Neural crest cell (in vitro differentiated cells): ENCODE results near the gene MORC4. TPM values are rescaled to one million over a fixed set of nuclear protein-coding genes. Genes with fewer than 3 reads are reported as not detected.
A peak's percentile ranks its signal among the peaks of the same experiment; 100 is the strongest.

ENCODE experiments used
- DNase-seq: peaks from one replicate; pipeline ENCODE4 v3.0.0; 2021; ENCODE audit warnings: low read depth, mixed read lengths, low spot score
- H3K27ac Mint-ChIP-seq: one replicate; pipeline ENCODE4 v1.8.0; 2021; ENCODE audit warnings: mild to moderate bottlenecking, mixed read lengths; ENCODE audit not compliant: unreplicated experiment
- H3K27me3 Mint-ChIP-seq: 2 replicates; pipeline ENCODE4 v1.8.0; 2021; ENCODE audit warnings: low read depth, mild to moderate bottlenecking, mixed read lengths
- H3K36me3 Mint-ChIP-seq: 2 replicates; pipeline ENCODE4 v1.8.0; 2021; ENCODE audit warnings: low read depth, mild to moderate bottlenecking, mixed read lengths
- H3K4me1 Mint-ChIP-seq: 2 replicates; pipeline ENCODE4 v1.8.0; 2021; ENCODE audit warnings: mixed read lengths
- H3K4me3 Mint-ChIP-seq: one replicate; pipeline ENCODE4 v1.8.0; 2021; ENCODE audit warnings: mild to moderate bottlenecking, mixed read lengths
- H3K9me3 Mint-ChIP-seq: 2 replicates; pipeline ENCODE4 v1.8.0; 2021; ENCODE audit warnings: mixed read lengths
- total RNA-seq: library from RNA; stranded (reverse); gene quantifications from 2 replicates; pipeline ENCODE4 v1.2.1, GENCODE V29; 2021
- TF ChIP-seq, protein P1 (sequence below): fragments of 200-600 bp; sonication (generic); conservative IDR thresholded peaks from 2 replicates; pipeline ENCODE4 v1.5.0; 2021; ENCODE audit warnings: antibody characterized with exemption, mild to moderate bottlenecking

The MORC4 gene
- total RNA-seq, 1 donor from 2014 or later: 10.1 TPM

DNA sequence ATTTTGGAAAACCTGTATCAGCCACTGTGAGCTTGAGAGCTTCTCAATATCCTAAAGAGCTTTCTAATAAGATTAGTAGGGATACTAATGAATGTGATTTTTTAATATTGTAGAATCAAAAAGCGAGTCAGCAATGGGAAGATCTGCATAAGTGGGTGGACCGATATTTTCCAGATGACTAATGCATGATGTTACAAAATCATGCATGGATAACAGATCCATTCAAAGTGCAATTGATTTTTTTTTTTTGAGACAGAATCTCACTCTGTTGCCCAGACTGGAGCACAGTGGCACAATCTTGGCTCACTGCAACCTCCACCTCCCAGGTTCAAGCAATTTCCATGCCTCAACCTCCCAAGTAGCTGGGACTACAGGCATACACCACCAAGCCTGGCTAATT is 87.1 kb downstream of the MORC4 start:
- Mint-ChIP-seq H3K4me3 (no peak overlapping the region), H3K27ac (no peak overlapping the region), H3K4me1 (no peaks in the 10 kb centered on the region), H3K36me3 (no peaks in the 10 kb centered on the region), H3K9me3 (peaks cover 15% of the 10 kb centered on the region), H3K27me3 (no peaks in the 10 kb centered on the region)
- TF ChIP-seq, protein P1, sequence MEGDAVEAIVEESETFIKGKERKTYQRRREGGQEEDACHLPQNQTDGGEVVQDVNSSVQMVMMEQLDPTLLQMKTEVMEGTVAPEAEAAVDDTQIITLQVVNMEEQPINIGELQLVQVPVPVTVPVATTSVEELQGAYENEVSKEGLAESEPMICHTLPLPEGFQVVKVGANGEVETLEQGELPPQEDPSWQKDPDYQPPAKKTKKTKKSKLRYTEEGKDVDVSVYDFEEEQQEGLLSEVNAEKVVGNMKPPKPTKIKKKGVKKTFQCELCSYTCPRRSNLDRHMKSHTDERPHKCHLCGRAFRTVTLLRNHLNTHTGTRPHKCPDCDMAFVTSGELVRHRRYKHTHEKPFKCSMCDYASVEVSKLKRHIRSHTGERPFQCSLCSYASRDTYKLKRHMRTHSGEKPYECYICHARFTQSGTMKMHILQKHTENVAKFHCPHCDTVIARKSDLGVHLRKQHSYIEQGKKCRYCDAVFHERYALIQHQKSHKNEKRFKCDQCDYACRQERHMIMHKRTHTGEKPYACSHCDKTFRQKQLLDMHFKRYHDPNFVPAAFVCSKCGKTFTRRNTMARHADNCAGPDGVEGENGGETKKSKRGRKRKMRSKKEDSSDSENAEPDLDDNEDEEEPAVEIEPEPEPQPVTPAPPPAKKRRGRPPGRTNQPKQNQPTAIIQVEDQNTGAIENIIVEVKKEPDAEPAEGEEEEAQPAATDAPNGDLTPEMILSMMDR: no peak
- no peak for DNase-seq

DNA sequence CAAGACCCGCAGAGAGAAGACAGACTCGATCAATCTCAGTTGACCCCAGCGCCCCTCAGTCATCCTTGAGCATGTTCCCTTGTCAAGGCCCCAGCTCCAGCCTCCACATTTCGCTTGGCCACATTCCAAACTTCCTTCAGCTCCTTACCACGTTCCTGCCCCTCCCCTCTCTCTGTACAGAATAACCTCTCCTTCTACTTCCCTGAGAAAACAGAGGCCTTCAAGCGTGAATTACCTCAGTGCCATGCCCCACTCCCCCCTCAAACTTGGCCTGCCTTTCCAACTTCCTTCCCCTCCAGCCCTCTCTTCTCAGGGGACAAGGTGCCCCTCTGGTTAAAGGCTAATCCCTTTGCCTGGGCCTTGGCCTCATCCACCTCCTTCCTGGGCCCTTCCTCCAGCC is 93.7 kb downstream of the MORC4 start:
- Mint-ChIP-seq H3K36me3 (no peaks in the 10 kb centered on the region), H3K27me3 (no peaks in the 10 kb centered on the region), H3K9me3 (peaks cover 3% of the 10 kb centered on the region), H3K27ac (no peak overlapping the region), H3K4me3 (no peak overlapping the region), H3K4me1 (no peaks in the 10 kb centered on the region)
- no peak for DNase-seq
- TF ChIP-seq, protein P1: no peak

DNA sequence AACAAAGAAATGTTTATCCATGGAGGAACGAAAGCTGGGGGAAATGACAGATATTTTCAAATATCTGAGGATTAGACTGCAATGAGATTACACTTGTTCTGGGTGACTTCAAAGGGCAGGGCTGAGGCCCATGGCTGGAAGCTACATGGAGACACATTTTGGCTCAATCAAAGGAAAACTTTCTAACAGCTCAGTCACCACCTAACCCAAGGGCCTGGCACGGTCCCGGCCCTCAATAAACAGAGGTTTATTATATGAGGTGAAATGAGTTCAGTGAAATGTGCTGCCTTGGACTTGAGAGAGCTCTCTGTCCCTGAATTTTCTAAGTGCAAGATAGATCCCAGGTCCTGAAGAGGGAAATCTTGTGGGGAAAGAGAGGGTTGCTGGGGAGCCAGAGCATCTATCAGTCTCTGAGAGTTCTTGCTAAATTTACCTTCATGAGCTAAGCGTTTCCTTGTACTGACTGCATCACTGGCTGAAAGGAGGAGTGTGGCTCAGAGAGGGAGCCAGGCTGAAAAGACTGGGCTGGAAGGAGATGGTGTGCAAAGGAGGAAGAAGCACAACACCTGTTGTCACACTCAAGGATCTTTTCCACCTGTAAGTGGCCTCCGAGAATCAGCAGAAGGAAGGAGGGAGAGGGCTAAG is 94.8 kb downstream of the MORC4 start:
- Mint-ChIP-seq H3K36me3 (no peaks in the 10 kb centered on the region), H3K4me1 (no peaks in the 10 kb centered on the region), H3K9me3 (peaks cover 3% of the 10 kb centered on the region), H3K4me3 (no peak overlapping the region), H3K27ac (no peak overlapping the region), H3K27me3 (no peaks in the 10 kb centered on the region)
- DNase-seq: no peak
- TF ChIP-seq, protein P1: no peak

DNA sequence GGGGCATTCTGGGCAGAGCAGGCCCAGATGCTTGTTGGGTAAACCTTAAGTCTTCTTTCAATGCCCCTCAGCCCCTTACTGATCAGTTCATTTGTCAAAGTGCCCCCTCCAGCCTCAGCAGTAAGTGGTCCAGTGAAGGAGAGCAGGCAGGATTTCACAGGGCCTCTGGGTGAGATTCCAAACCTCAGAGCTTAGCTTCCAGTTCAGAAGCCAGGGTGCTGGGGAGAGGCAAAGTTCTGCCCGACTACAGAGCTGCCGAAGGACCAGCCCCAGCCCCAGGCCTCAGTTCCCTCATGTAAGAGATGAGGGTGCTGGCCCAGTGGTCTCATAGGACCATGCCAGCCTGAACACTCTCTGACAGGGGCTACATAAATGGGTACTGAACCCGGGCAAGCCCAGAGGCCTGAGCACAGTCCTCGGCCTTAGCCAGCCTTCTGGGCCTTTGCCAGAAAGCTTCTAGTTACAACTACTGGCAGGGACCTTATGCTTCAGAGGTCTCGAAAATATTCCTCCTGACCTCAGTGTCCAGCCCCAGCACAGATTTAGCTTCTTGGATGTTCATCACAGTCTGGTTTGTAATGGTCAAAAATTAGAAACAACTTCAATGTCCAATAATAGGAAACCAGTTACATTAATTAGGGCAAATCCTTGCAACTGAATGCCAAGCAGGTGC is 96.0 kb downstream of the MORC4 start:
- Mint-ChIP-seq H3K4me1 (no peaks in the 10 kb centered on the region), H3K9me3 (peaks cover 3% of the 10 kb centered on the region), H3K27ac (no peak overlapping the region), H3K27me3 (no peaks in the 10 kb centered on the region), H3K4me3 (no peak overlapping the region), H3K36me3 (no peaks in the 10 kb centered on the region)
- no peak for DNase-seq
- TF ChIP-seq, protein P1: no peak

DNA sequence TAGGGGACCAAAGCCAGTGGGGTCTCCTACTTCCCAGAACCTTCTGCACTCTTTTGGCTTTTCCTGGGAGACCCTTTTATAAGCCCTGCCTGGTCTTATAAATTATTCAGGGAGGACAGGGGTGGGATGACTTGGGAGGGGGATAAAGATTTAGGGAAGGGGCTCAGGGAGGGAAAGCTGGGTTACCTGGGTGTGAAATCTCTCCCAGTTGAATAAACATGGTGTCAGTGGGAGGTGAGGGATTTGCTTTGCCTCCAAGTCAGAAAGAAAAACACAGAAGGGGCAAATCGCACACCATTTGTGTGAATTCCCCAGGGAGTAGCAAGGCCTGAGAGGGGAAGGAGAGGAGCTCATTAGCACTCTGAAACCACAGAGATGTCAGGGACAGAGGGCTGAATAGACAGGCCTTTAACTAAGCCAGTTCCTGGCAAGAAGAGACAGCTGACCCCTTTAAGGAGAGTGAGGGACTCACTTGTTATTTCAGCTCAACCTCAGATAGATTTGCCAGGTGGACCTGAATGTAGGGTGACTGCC is 96.7 kb downstream of the MORC4 start, which contains the start of gene RIPPLY1:
RIPPLY1 (minus strand) TSS at position 51 of the 534 bp plus-strand sequence. CDS start 54 bp downstream, outside the sequence.
- TF ChIP-seq, protein P1: no peak
- Mint-ChIP-seq H3K27me3 (no peaks in the 10 kb centered on the region), H3K4me3 (no peak within 1 kb of the TSS), H3K9me3 (peaks cover 3% of the 10 kb centered on the region), H3K4me1 (no peaks in the 10 kb centered on the region), H3K27ac (peak within 1 kb of the TSS; percentile 57), H3K36me3 (no peaks in the 10 kb centered on the region)
- no peak for DNase-seq
